Activated CD4-positive, CD25-positive, alpha-beta regulatory T cell treated with anti-CD3 and anti-CD28 coated beads, Interleukin-2, amount 50 U/mL, for 24 hours (primary cell): ENCODE data around the gene IMMP2L.

Source experiments
- ATAC-seq, 2 donors: fragments of 150-1000 bp; cut with Tn5 transposase; one replicate each; pipeline ENCODE4 v1.10.0; 2021; ENCODE audit warnings: mild to moderate bottlenecking in 1 of 2, moderate library complexity in 1 of 2

Gene IMMP2L

DNA sequence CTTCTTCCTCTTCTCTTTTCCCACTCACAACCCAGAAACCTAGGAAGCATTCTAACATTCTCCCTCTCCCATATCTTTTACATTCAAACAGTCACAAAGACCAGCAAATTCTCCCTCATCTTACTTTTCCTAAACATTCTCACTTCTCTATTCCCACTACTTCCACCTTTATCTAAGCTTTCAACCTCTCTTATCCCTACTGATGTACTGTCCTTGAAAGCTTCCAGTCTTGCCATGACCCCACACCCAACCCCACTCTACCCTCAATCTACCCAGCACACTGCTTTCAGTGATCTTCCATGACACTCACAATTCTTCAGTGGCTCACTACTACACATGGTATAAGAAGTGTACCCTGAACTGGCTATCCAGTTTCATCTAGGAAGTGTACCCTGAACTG, 5.3 kb downstream of the IMMP2L start:
- ATAC-seq = no peak

DNA sequence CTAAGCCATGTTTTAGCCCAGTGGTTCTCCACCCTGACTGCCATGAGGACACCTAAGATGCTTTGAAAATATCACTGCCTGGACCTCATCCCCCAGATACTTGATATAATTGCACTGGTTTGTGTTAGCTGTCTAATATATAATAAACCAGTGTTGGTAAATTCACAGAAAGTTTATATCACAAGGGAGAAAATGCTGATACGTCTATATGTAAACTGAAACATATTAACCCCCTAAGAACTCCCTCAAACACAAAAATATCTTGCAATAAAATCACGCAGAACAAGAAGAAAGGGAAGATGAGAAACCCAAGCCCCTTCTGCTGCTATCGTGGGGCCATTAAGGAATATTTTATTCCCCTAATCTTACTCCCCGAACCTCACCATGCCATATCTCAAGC, 8.2 kb downstream of the IMMP2L start:
- ATAC-seq = no peak

DNA sequence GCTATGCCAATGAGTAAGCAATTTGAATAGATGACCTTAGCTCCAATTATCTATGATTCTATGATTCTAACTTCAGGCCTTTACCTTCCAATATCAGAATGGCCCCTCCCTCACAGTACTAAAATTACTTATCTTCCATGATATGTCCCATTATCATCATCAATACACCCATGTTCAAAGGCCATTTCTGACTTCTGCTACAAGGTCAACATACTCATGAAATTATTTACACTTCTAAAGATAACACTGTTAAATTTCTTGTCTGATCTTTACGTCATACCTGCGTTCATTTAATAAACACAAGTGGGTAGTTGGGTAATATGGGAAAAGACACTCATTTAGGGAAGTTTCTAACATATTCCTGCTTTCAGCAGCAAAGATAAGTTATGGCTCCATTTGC, 21.2 kb downstream of the IMMP2L start:
- ATAC-seq = no peak

DNA sequence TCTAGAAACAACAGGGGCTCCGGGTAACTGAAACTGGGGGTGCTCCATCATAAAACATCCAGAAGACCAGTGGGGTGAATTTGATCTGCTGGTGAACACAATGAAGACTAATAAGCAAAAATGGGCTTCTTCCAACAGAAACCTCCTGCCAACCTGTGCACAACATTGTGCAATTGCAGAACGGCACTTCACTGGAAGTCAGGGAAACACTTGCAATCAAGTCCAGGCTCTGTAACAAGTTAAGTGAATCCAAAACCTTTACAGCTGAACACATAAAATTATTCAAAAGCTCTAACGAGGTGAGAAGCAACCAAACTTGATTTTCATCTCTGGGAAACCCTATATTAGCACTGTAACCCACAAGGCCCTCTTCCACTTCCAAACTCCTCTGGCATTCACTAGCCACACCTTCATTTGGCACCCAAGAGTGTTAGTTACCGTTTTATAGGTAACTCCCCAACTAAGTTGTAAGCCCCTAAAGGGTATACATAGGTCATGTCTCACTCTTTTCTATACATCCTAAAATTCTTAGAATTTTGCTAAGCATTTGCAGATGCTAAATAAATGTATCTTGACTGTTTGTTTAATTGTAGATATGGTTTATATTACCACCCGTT, 22.0 kb downstream of the IMMP2L start:
- no peak for ATAC-seq

DNA sequence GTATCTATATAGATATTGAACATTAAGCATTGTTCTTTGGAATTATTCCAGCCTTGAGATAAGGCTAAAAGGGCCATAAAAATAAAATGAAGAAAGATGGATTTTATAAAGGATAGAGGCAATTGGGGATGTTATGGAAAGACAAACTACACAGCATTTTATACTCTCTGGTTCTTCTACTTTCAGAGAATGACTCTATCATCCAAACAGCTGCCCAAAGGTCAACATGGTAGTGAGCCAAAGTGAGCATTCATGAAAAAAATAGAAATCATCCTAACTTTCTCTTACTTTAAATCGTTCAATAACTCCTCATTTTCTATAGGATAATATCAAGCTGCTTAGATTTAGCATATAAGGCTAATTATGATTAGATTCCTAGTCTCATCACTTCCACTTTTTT, 25.2 kb downstream of the IMMP2L start:
- ATAC-seq = no peak

DNA sequence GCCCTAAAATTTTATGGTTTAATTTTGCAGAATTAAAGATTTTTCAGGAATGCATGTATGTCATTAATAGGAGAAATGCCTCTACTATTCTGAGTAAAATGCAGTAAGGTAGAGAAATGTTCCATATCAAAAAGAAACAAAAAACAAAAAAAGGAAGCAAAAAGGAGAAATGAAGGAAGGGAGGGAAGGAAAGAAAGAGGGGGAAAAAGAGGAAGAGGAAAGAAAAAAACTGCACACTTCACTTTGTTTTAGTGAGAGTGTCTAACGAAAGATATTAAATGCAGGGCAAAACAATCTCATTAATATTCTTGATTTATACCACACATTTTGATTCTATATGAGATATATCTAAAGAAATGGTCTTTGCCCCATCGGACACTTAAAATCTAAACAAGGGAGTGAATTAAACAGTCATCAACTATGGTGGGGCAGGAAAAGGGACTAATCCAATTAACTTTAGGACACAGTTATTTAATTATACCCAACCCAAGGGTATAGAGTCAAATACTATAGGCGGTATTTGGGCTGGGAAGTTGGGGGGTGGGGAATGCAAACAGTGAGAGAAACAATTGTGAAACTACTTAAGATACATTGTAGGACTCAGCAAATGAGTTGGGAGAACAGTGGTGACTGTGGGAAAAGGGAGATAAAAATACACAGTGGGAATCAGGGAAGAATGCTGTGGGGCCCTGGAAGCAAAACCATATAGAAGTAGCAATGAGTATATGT, 27.0 kb downstream of the IMMP2L start:
- ATAC-seq = no peak

DNA sequence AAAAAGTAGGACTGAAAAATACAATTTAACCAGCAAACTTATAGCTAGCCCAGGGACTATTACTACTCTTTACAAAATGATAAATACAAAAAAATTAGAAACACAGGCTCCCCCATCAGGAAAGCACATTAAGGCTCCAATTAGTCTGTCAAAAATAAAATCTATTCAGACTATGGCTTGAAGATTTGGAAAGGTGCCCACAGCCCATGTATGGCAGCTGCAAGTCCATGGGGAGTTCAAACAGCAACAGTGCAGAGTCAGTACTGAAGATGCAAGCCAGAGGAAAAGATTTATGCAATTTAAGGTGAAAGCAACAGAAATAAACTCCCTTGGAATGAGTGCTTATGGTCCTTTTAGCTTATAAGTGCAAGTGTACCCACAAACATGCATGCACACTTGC, 29.7 kb downstream of the IMMP2L start:
- ATAC-seq = no peak

DNA sequence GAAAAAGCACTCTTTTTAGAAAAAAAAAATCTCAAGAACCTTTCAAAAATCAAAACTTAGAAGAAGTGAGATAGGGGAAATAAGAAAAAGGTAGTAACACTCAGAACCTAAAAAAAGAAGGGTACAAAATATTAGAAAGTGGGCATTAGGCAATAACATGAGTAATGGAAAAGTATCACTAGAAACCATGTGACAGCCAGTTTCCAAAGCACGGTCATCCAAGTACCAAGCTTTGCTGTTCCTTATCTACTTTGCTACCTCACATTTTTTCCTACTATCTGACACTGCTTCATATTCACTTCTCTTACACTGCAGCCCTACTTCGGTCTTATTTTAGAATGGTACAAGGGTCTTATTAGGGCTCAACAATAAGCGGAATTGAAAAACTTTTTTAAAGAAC, 30.3 kb downstream of the IMMP2L start:
- ATAC-seq = no peak

DNA sequence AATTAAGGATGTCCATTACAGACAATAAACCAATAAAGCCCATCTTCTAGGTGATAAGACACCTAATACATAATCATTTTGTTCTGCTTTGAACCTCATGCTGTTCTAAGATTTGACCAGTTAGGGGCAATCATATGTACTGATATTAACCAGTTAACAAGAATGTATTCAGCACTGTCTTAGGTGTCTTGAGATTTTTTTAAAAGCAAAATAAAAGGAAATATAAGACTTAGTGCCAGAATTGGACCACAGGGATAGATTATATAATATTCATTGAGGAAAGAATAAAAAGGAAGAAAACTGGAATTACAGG, 32.0 kb downstream of the IMMP2L start:
- ATAC-seq = no peak

DNA sequence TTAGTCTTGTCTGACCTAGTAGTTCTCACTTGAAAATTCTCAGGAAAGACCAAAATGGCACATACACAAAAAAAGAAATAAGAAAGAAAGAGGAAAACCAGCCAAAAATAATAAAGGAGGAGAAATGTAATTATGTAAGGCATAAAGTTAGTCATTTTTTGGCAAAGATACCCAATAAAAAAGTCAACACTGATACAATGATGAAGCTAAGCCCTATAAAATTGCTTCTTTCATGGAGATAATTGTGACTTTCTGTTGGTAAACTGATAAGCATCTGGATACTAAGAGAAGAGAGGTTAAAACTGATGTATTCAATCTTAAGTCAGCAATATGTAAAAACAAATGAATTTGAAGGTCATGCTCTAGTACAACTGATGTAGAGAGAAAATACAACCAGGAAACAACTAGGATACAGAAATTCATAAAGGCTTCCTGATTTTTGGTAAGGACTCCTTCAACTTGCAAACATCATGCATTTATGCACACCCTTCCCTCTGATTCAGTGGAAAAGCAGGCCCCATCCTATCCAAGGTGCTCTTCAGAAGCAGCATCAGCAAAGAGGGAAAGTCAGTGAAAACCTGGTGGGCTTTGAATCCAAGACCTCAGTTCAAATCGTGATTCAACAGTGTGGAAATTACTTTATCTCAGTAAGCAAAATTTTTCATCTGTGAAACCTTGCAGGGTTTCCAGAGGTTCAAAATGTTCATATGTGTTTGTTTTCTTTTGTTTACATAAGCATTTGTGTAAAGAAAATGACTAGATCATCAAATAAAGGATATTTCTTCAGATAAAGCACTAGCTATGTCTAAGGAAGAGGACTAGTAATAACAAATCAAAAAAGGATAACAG, 32.6 kb downstream of the IMMP2L start:
- ATAC-seq = no peak

DNA sequence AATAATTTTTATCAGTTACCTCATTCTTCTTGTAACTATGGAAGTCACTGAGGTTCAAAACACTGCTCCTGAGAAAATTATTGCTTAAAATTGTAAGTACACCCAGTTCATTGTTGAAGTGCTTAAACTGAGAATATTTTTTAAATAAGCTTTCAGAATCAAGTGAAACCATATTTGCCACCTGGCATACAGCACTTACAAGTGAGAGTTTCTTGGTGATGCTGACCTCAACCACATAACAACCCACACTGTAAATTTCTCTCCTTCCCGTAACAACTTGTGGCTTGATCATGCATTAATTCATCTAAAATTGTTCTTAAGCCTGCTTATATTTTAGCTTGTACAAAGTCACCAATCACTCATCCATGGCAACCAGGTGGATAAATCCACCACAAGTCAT, 34.0 kb downstream of the IMMP2L start:
- no peak for ATAC-seq

DNA sequence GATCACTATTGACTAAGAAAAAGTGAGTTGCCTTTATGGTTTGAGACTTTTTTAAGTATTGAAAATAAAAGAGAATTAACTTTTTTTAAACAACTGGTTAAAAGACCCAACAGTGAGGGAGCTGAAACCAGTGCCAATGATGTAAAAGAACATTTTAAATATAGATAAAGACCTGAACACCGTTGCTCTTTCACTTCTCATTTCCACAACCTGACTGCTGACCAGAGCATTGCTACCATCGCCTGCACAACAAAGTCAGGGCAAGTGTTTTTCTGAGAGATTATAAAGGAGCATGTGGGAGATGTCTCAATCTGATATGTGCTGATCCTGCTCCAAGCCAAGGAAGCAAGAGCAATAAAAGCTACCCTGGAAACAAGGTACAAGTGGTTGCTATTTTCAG, 34.7 kb downstream of the IMMP2L start:
- no peak for ATAC-seq

DNA sequence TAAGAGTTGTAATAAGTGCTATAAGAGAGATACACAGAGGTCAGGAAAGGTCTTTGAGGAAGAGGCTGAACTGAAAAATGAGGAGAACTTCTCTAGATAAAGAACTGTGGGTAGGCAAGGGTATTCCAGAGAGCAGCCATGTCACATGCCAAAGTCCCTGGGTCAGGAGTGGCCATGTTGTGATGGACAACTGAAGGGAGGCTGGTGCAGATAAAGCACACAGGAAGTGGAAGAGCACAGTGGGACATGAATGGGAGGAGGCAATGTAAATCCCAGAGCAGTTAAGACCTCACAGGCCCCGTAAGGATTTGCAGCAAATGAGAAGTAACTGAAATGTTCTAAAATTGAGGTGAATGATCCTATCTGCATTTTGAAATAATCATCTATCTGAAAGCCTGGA, 37.2 kb downstream of the IMMP2L start:
- no peak for ATAC-seq

DNA sequence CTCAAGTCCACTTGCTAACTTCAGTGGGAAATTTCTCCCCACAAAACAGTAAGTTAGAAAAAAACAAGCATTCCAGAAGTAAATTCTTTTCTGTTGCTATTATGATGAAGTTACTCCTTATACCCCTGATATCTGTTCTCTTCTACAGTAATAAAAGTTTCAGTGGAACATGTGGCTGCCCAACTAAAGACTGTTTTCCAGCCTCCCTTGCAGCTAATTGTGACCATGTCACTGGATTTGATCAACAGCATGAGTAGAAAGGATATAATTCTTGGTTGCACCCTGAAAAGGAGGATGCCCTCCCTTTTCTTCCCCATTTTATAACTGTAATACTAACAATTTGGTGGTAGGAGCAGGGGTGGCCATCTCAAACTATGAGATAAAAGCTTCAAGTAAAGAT, 40.6 kb downstream of the IMMP2L start:
- no peak for ATAC-seq

DNA sequence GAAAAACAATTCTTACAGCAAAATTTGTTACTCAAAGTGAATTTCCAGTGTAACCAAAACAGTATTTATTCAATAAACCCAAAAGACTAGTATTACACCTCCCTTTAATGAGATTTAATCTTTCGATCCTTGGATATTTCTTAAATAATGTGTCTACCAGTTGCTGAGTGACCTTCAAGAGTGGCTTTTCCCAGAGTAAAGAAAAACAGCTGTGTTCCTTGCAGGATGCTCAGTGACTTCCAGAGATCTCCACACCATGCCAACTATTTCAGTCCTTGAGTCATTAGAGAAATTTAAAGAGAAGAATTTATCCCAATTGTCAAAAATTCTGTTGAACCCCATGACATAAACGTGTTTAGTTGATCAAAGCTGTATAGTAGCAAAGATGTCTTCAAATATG, 44.0 kb downstream of the IMMP2L start:
- ATAC-seq = no peak

DNA sequence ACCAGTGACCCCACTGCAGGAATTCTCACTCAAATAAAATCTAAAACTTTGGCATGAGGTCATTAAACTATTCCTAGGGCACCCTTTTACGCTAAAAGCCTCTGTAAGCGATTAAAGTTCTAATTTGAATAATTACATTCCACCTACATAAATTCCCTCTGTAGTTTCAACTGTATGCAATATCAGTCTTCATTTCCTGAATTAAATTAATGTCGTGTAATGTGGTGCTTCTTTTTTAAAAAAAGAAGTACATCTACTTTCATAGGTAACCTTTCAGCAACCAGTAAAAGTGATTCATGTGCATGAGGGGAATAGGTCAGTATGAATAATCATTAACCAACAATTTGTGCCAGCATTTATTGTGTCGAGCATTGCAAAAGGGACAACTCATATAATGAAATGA, 44.7 kb downstream of the IMMP2L start:
- no peak for ATAC-seq

DNA sequence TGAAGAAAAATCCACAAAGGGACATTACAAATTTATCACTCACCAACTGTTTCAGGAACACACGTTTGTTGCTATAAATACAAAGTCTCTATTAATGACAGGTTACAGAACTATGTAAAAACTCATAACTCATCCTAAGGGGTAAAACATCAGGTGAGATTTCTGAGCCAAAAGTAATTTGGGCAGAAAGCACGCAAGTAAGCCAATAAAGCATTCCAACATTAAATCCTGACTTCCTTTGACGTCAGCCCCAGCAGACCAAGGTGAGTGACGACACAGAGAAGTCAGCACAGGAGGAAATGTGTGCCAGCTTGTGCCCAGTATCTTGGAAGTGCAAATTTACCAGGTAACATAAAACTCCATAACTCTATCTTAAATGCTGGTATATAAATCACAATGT, 45.7 kb downstream of the IMMP2L start:
- no peak for ATAC-seq

DNA sequence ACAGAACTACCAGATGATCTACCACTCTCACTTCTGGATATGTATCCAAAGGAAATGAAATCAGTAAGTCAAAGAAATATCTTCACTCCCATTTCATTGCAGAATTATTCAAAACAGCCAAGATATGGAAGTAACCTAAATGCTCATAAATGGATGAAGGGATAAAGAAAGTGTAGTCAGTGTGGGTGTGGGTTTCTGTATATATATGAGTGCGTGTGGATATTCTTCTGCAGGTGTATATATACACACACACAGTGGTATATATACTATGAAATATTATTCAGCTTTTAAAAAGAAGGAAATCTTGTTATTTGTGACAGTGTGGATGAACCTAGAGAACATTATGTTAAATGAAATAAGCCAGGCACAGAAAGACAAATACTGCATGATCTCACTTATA, 48.7 kb downstream of the IMMP2L start:
- no peak for ATAC-seq

DNA sequence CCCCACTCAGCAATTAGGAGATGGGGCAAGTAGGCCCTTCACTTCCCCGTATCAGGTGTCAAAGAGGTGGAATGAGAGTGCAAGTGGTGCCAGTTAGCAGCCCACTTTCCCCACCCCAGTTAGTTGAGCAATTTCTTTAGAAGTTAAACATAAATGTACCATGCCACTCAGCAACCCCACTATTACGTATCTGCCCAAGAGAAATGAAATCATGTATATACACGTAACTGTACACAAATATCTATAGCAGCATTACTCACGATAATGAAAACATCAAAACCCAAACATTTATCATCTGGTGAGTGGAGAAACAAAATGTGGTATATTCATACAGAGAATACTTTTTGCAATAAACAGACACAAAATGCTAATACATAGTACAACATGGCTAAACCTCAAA, 50.4 kb downstream of the IMMP2L start:
- ATAC-seq = no peak

DNA sequence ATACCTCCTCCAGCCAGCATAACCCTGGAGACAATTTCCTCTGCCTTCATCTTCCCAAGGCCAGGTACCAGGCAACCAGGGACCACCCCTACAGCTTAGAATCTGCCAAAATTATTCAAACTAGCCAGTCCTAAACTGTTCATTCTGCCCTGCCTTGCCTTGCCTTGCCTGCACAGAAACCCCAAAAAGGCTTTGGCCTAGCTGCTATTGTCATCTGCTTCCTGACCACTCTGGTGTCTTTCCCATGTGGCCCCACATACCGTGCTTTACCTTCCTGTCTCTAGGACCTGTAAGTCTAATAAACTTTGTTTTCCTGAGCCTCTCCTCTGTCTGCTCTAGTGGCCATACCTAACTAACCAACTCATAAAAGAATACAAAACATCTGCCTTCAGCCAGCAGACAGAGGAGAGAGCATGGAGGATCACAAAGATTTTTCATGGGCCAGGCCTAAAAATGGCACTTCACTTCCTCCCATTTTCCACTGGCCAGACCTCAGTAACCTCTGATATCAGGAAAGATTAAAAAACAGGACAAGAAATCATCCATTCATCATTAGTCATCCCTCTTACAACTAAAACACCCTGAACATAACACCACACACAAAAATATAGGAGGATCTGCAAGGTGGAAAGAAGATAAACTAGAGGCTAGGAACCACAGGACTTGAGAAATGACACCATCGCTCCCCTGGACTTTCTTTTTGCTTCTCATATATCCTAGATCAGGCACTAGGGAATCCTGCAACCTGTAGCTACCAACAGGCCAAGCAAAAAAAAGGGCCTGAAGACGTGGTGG, 51.5 kb downstream of the IMMP2L start:
- ATAC-seq = no peak

DNA sequence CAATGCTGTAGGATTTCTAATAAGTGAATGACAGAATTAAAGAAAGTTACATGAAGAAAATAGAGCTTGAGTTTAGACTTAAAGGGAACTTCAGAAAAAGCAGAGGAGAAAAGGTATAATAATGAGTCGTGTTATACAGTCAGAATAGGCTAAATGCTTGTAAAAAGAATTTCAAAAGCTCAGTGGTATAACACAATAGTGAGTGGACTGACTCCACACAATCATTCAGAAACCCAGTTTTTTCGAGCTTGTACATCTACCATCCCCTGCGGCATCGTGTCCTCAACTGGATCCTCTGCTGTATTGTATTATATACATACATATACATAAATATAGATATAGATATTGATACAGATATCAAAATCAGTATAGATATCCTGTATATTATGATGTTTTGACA, 52.2 kb downstream of the IMMP2L start:
- ATAC-seq = no peak

DNA sequence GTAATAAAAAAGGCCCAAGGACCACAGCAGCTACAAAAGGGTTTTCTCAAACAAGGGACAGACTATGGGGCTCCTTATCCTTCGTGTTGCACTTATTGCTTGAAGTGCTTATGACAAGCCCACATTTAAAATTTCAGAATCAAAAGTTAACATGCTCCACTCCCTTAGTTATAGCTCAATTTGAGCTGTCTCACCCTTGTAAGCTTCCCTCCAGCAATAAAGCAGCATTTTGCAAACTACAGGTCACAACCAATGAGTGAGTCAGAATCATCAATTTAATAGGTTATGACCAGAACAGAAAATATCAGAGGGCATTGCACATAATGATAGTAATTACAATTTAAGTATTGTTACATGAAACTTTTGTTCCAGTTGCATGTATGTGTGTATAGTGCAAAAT, 53.0 kb downstream of the IMMP2L start:
- ATAC-seq = peak in 1 of 2 donors; percentile 24

DNA sequence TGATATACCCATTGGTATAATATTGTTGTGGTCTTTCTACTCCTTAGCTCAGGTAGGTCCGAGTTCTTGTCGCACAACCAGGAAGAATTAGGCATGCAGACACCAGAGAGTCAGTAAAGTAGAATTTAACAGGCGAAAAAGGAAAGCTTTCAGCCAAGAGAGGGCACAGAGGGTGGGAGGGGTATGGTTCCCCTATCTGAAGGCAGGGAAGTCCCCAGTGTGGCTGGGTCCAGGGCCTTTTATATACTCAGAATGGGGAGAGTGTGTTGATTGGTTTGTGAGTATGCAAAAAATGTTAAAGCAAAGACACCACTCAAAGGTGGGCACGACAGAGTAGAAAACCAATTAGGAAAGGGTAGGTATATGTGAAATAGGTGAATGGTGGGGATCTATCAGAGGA, 53.9 kb downstream of the IMMP2L start:
- ATAC-seq = no peak
